GM18505 (cell line): ENCODE data around the gene CHRNB2.

Experiments used
- ATAC-seq: cut with Tn5 transposase; IDR thresholded peaks from one replicate; pipeline ENCODE4 v1.9.1; 2021; ENCODE audit not compliant: unreplicated experiment
- POLR2A ChIP-seq: IDR thresholded peaks from 4 replicates; pipeline ENCODE4 v1.6.1; 2011; ENCODE audit warnings: borderline replicate concordance; ENCODE audit not compliant: insufficient read depth, insufficient read length; ENCODE audit errors: extremely low read depth

CHRNB2 gene

GRCh38 chr1:154559466-154560044 lies 8.0 kb upstream of the CHRNB2 start:
- no peak for TF ChIP-seq POLR2A
- ATAC-seq, result peak; percentile 26

GRCh38 chr1:154565876-154566275 lies 1.7 kb upstream of the CHRNB2 start:
- no peak for TF ChIP-seq POLR2A
- no peak for ATAC-seq

GRCh38 chr1:154568157-154568815 lies 708 bp downstream of the CHRNB2 start:
- ATAC-seq, result no peak
- no peak for TF ChIP-seq POLR2A

- TF ChIP-seq POLR2A, result no peak
- no peak for ATAC-seq
Measured at GRCh38 chr1:154571244-154571963, 3.8 kb downstream of the CHRNB2 start.

- no peak for TF ChIP-seq POLR2A
Measured at GRCh38 chr1:154571964-154572288, 4.3 kb downstream of the CHRNB2 start.

GRCh38 chr1:154572468-154573167 lies 5.0 kb downstream of the CHRNB2 start:
- no peak for ATAC-seq
- no peak for TF ChIP-seq POLR2A

More at GRCh38 chr1:154571964-154572288, 4.3 kb downstream of the CHRNB2 start:
- no peak for ATAC-seq

- TF ChIP-seq POLR2A, result no peak
- ATAC-seq, result no peak
Measured at GRCh38 chr1:154573168-154573510, 5.6 kb downstream of the CHRNB2 start.

- no peak for ATAC-seq
- no peak for TF ChIP-seq POLR2A
Measured at GRCh38 chr1:154574716-154575115, 7.1 kb downstream of the CHRNB2 start.

GRCh38 chr1:154575147-154575927 lies 7.8 kb downstream of the CHRNB2 start:
- ATAC-seq, result no peak
- TF ChIP-seq POLR2A, result peak; percentile 47

- peak; percentile 11 for TF ChIP-seq POLR2A
- no peak for ATAC-seq
Measured at GRCh38 chr1:154575951-154576566, 8.5 kb downstream of the CHRNB2 start.

- ATAC-seq, result no peak
- TF ChIP-seq POLR2A, result no peak
Measured at GRCh38 chr1:154577346-154578057, 9.9 kb downstream of the CHRNB2 start.

- TF ChIP-seq POLR2A, result no peak
- ATAC-seq, result no peak
Measured at GRCh38 chr1:154578058-154578418, 10.5 kb downstream of the CHRNB2 start.
